Measurements from ENCODE around the gene CCNK.
A peak's percentile ranks its signal among the peaks of the same experiment; 100 is the strongest.

DNA sequence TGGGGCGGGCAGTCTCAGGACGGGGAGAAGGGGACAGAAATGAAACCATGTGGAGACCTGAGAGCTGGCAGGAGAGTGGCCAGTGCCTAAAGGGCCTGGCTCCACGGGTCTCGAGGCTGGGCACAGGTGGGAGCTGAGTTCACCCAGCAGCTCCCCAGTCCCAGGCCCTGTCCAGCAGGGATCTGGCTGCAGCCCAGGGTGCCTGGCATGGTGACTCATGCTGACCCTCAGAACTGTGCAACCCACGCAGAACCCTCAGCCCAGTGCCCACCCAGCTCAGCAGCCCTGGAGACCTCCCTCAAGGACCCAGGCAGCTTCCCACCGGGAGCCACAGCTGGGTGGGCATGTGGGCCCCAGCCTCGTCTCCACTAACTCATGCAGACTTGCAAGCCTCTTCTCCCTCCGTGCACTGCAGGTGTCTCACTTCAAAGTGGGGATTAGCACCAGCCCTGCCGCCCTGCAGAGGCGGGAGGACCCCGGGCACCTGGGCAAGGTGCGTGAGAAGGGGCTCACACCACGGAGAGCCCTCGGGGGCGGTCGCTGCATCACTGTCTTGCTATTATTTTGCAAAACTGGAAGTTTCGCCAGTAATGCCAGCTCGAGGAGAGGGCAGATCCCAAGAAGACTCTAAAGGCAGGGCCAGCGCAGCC, 46.3 kb downstream of the CCNK start:
- TF ChIP-seq, protein P1, sequence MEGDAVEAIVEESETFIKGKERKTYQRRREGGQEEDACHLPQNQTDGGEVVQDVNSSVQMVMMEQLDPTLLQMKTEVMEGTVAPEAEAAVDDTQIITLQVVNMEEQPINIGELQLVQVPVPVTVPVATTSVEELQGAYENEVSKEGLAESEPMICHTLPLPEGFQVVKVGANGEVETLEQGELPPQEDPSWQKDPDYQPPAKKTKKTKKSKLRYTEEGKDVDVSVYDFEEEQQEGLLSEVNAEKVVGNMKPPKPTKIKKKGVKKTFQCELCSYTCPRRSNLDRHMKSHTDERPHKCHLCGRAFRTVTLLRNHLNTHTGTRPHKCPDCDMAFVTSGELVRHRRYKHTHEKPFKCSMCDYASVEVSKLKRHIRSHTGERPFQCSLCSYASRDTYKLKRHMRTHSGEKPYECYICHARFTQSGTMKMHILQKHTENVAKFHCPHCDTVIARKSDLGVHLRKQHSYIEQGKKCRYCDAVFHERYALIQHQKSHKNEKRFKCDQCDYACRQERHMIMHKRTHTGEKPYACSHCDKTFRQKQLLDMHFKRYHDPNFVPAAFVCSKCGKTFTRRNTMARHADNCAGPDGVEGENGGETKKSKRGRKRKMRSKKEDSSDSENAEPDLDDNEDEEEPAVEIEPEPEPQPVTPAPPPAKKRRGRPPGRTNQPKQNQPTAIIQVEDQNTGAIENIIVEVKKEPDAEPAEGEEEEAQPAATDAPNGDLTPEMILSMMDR (IDR thresholded peaks at IDR 0.05): no peak
- TF ChIP-seq ATF1 (CRISPR knock-in tag; IDR thresholded peaks at IDR 0.05): no peak
- peak; percentile 67 for TF ChIP-seq ZNF423 (CRISPR knock-in tag; IDR thresholded peaks at IDR 0.05)
- no peak for TF ChIP-seq PRDM15 (CRISPR knock-in tag; IDR thresholded peaks at IDR 0.05)

All from WTC11 (cell line).